Loucy (cell line): ENCODE measurements around the gene ZNF230.

Source experiments
- H2AFZ ChIP-seq: fragments of 200-600 bp; sonication (generic); 2 replicates; pipeline ENCODE4 v1.6.0; 2016; ENCODE audit warnings: antibody characterized with exemption, mild to moderate bottlenecking, low read length, moderate library complexity
- H3F3A ChIP-seq: fragments of 200-600 bp; 2 replicates; pipeline ENCODE4 v1.6.0; 2016; ENCODE audit warnings: antibody characterized with exemption, low read depth, mild to moderate bottlenecking
- H3K27me3 ChIP-seq: fragments of 200-600 bp; sonication (generic); 2 replicates; pipeline ENCODE4 v1.6.1; 2014; ENCODE audit warnings: low read length, mild to moderate bottlenecking; ENCODE audit not compliant: insufficient read depth, poor library complexity, severe bottlenecking
- H3K36me3 ChIP-seq: fragments of 200-600 bp; sonication (generic); 2 replicates; pipeline ENCODE4 v1.6.1; 2016; ENCODE audit warnings: low read length; ENCODE audit not compliant: insufficient read depth
- H3K4me1 ChIP-seq: fragments of 200-600 bp; sonication (generic); 2 replicates; pipeline ENCODE4 v1.5.1; 2014; ENCODE audit warnings: low read length, mild to moderate bottlenecking; ENCODE audit not compliant: insufficient read depth, poor library complexity, severe bottlenecking
- H3K4me2 ChIP-seq: fragments of 200-600 bp; sonication (generic); 2 replicates; pipeline ENCODE4 v1.6.0; 2014; ENCODE audit warnings: antibody characterized with exemption, low read length, low read depth, mild to moderate bottlenecking; ENCODE audit not compliant: poor library complexity, severe bottlenecking
- H3K4me3 ChIP-seq: fragments of 200-600 bp; sonication (generic); 2 replicates; pipeline ENCODE4 v1.5.1; 2014; ENCODE audit warnings: low read length, mild to moderate bottlenecking, mixed read lengths; ENCODE audit not compliant: poor library complexity, severe bottlenecking
- H3K79me2 ChIP-seq: fragments of 200-600 bp; sonication (generic); 2 replicates; pipeline ENCODE4 v1.6.1; 2014; ENCODE audit warnings: low read length; ENCODE audit not compliant: insufficient read depth
- H3K9ac ChIP-seq: fragments of 200-600 bp; sonication (generic); 2 replicates; pipeline ENCODE4 v1.6.0; 2014; ENCODE audit warnings: mild to moderate bottlenecking, low read depth, low read length, moderate library complexity; ENCODE audit not compliant: poor library complexity, severe bottlenecking
- H3K9me2 ChIP-seq: fragments of 200-600 bp; sonication (generic); replicated peaks from 2 replicates; pipeline ENCODE4 v1.6.1; 2016; ENCODE audit warnings: low read depth, low read length, mixed read lengths
- H3K9me3 ChIP-seq: fragments of 200-600 bp; sonication (generic); 2 replicates; pipeline ENCODE4 v1.6.1; 2014; ENCODE audit warnings: mild to moderate bottlenecking, antibody characterized with exemption, low read length, low read depth; ENCODE audit not compliant: insufficient read depth
- H4K20me1 ChIP-seq: fragments of 200-600 bp; sonication (generic); 2 replicates; pipeline ENCODE4 v1.6.0; 2014; ENCODE audit warnings: antibody characterized with exemption, low read length, mild to moderate bottlenecking; ENCODE audit not compliant: insufficient read depth, poor library complexity, severe bottlenecking
- EZH2phosphoT487 ChIP-seq: fragments of 200-600 bp; IDR thresholded peaks from 2 replicates; pipeline ENCODE4 v1.6.1; 2018; ENCODE audit warnings: antibody characterized with exemption, mild to moderate bottlenecking, moderate library complexity, borderline replicate concordance
- TF ChIP-seq, protein P1 (sequence below): fragments of 200-600 bp; sonication (generic); conservative IDR thresholded peaks from 2 replicates; pipeline ENCODE4 v1.5.1; 2014; ENCODE audit warnings: mild to moderate bottlenecking, antibody characterized with exemption, low read length

The ZNF230 gene

DNA sequence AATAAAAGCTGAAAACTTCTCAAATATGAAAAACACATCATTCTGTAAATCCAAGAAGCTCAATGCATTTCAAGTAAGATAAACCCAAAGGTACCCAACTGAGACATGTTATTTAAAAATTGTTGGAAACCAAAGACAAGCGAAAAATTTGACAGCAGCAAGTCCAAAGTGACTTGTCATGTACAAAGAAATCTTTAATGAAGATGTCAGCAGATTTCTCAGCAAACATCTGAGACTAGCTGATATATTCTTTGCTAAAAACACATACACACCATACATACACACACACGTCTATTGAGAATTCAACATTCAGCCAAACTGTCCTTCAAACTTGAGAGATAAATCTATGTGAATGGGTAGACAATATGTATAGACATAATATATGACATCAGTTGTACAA, 16.7 kb downstream of the ZNF230 start:
- H3K4me3 ChIP-seq, result no peak overlapping the region
- no peaks in the 10 kb centered on the region for H4K20me1 ChIP-seq
- no peaks in the 10 kb centered on the region for H3K9me2 ChIP-seq
- peaks cover 47% of the 10 kb centered on the region for H3K27me3 ChIP-seq
- no peak overlapping the region for H2AFZ ChIP-seq
- no peak overlapping the region for H3K9ac ChIP-seq
- no peak overlapping the region for H3K4me2 ChIP-seq
- TF ChIP-seq, protein P1, sequence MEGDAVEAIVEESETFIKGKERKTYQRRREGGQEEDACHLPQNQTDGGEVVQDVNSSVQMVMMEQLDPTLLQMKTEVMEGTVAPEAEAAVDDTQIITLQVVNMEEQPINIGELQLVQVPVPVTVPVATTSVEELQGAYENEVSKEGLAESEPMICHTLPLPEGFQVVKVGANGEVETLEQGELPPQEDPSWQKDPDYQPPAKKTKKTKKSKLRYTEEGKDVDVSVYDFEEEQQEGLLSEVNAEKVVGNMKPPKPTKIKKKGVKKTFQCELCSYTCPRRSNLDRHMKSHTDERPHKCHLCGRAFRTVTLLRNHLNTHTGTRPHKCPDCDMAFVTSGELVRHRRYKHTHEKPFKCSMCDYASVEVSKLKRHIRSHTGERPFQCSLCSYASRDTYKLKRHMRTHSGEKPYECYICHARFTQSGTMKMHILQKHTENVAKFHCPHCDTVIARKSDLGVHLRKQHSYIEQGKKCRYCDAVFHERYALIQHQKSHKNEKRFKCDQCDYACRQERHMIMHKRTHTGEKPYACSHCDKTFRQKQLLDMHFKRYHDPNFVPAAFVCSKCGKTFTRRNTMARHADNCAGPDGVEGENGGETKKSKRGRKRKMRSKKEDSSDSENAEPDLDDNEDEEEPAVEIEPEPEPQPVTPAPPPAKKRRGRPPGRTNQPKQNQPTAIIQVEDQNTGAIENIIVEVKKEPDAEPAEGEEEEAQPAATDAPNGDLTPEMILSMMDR, result no peak
- no peak for TF ChIP-seq EZH2phosphoT487
- H3K9me3 ChIP-seq, result no peaks in the 10 kb centered on the region; the same call in 1 of the 2 replicates
- no peaks in the 10 kb centered on the region for H3K79me2 ChIP-seq
- no peaks in the 10 kb centered on the region for H3K36me3 ChIP-seq
- H3K4me1 ChIP-seq, result peaks cover under 1% of the 10 kb centered on the region
- no peaks in the 10 kb centered on the region for H3F3A ChIP-seq

DNA sequence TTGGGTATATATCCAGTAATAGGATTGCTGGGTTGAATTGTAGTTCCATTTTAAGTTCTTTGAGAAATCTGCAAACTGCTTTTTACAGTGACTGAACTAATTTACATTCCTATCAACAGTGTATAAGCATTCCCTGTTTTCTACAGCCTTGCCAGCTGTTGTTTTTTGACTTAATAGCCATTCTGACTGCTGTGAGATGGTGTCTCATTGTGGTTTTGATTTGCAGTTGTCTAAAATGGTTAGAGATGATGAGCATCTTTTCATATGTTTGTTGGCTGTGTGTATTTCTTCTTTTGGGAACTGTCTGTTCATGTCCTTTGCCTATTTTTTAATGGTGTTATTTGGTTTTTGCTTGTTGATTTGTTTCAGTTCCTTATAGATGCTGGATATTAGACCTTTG, 18.5 kb downstream of the ZNF230 start:
- H3K4me3 ChIP-seq, result no peak overlapping the region
- H3K79me2 ChIP-seq, result peaks cover 6% of the 10 kb centered on the region; the same call in 1 of the 2 replicates
- H3K4me1 ChIP-seq, result peaks cover 10% of the 10 kb centered on the region
- H3K4me2 ChIP-seq, result no peak overlapping the region
- no peaks in the 10 kb centered on the region for H4K20me1 ChIP-seq
- no peaks in the 10 kb centered on the region for H3F3A ChIP-seq
- no peak overlapping the region for H3K9ac ChIP-seq
- no peaks in the 10 kb centered on the region for H3K9me2 ChIP-seq
- H2AFZ ChIP-seq, result no peak overlapping the region
- no peaks in the 10 kb centered on the region; the same call in 1 of the 2 replicates for H3K9me3 ChIP-seq
- TF ChIP-seq, protein P1, result no peak
- no peak for TF ChIP-seq EZH2phosphoT487
- H3K27me3 ChIP-seq, result peaks cover 47% of the 10 kb centered on the region
- H3K36me3 ChIP-seq, result no peaks in the 10 kb centered on the region

DNA sequence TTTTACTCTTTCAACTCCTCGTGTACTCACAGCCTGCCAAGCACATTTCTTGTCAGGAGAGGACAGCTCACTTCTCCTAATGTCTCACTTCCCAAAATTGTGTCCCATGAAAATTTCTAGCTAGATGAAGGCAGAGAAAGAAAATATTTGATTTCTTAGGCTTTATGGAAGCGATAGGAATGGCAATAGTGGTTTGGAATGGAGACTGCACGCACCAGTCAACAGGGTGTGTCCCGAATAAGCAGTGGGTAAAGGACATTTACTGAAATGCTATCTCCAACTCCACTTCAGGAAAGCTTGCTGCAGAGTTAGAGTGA, 22.1 kb downstream of the ZNF230 start:
- peaks cover 6% of the 10 kb centered on the region; the same call in 1 of the 2 replicates for H3K79me2 ChIP-seq
- TF ChIP-seq, protein P1, result no peak
- no peak for TF ChIP-seq EZH2phosphoT487
- peaks cover 11% of the 10 kb centered on the region for H3K4me1 ChIP-seq
- H3K9me3 ChIP-seq, result peaks cover 5% of the 10 kb centered on the region
- H3K9me2 ChIP-seq, result no peaks in the 10 kb centered on the region
- peak overlapping the region; percentile 82 for H3K4me3 ChIP-seq
- H3K9ac ChIP-seq, result peak overlapping the region; percentile 76
- no peaks in the 10 kb centered on the region; the same call in 1 of the 2 replicates for H3K36me3 ChIP-seq
- no peaks in the 10 kb centered on the region for H4K20me1 ChIP-seq
- peak overlapping the region; percentile 72 for H3K4me2 ChIP-seq
- peak overlapping the region; percentile 93 for H2AFZ ChIP-seq
- H3F3A ChIP-seq, result no peaks in the 10 kb centered on the region
- H3K27me3 ChIP-seq, result peaks cover 36% of the 10 kb centered on the region
